ENCODE results near the gene WWOX. TPM values are rescaled to one million over a fixed set of nuclear protein-coding genes. Genes with fewer than 3 reads are reported as not detected.

Gene WWOX
- total RNA-seq, 1 donor from 2014 or later: 12.6 TPM

DNA sequence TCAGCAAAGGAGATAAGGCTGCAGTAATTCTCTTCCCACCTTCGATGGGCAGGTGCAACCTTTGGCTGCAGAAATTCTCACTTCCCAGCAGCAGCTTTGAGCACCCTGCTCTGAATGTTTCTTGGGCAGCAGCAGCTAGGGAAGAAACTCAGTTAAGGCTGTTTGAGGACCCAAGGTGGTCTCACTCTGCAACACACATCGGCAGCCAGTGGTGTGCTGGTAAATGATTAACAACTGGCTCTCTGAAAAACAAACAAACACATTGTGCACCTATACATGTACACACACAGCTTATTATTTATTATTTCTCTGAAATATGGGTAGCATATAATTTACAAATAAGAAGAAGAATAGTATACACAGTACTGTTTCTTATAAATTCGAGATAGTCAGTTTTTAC is 685.8 kb downstream of the WWOX start:
- TF ChIP-seq, protein P1, sequence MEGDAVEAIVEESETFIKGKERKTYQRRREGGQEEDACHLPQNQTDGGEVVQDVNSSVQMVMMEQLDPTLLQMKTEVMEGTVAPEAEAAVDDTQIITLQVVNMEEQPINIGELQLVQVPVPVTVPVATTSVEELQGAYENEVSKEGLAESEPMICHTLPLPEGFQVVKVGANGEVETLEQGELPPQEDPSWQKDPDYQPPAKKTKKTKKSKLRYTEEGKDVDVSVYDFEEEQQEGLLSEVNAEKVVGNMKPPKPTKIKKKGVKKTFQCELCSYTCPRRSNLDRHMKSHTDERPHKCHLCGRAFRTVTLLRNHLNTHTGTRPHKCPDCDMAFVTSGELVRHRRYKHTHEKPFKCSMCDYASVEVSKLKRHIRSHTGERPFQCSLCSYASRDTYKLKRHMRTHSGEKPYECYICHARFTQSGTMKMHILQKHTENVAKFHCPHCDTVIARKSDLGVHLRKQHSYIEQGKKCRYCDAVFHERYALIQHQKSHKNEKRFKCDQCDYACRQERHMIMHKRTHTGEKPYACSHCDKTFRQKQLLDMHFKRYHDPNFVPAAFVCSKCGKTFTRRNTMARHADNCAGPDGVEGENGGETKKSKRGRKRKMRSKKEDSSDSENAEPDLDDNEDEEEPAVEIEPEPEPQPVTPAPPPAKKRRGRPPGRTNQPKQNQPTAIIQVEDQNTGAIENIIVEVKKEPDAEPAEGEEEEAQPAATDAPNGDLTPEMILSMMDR (IDR thresholded peaks at IDR 0.05; ENCODE audit: insufficient read depth, low read length, severe bottlenecking): no peak
- FAIRE-seq (no peak), DNase-seq (ENCODE audit: low read depth) (no peak)
- no peaks in the 10 kb centered on the region for H3K36me3 ChIP-seq (ENCODE audit: control insufficient read depth, insufficient read depth, low read length)
- no peak overlapping the region for H3K4me3 ChIP-seq (ENCODE audit: low read depth, low read length)
- no peaks in the 10 kb centered on the region for H3K27me3 ChIP-seq (ENCODE audit: control insufficient read depth, insufficient read depth, low read length)

DNA sequence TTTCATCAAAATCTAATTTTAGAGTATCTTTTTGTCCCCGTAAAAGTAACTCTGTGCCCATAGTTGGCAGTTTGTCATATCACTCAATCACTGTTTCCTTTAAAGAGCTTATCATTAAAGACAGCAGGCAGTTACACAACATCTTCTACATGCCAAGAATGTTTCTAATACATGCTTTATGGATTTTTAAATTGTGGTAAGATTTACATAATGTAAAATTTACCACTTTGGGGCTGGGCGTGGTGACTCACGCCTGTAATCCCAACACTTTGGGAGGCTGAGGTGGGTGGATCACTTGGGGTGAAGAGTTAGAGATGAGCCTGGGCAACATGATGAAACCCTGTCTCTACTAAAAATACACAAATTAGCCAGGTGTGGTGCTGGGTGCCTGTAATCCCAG is 687.2 kb downstream of the WWOX start:
- no peaks in the 10 kb centered on the region for H3K36me3 ChIP-seq (ENCODE audit: control insufficient read depth, insufficient read depth, low read length)
- TF ChIP-seq, protein P1 (IDR thresholded peaks at IDR 0.05; ENCODE audit: insufficient read depth, low read length, severe bottlenecking): no peak
- FAIRE-seq (no peak), DNase-seq (ENCODE audit: low read depth) (peak; percentile 28)
- no peak overlapping the region for H3K4me3 ChIP-seq (ENCODE audit: low read depth, low read length)
- H3K27me3 ChIP-seq (ENCODE audit: control insufficient read depth, insufficient read depth, low read length): no peaks in the 10 kb centered on the region

DNA sequence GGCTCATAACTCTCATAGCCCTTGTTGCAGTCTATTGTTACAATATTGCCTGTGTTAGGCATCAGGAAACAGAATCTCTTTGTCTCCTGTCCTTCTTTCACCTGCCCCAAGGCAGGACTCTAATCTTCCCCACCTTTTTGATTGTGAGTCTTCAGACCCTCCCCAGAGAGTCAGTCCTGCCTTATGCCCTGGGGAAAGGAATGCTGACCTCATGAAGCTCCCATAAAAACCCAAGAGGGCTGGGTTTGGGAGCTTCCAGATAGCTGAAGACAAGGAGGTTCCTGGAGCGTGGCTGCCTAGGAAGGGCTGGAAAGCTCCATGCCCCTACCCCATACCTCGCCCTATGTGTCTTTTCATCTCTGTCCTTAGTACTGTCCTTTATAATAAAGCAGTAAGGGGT is 688.8 kb downstream of the WWOX start:
- TF ChIP-seq, protein P1 (IDR thresholded peaks at IDR 0.05; ENCODE audit: insufficient read depth, low read length, severe bottlenecking): no peak
- FAIRE-seq (no peak), DNase-seq (ENCODE audit: low read depth) (no peak)
- no peak overlapping the region for H3K4me3 ChIP-seq (ENCODE audit: low read depth, low read length)
- H3K27me3 ChIP-seq (ENCODE audit: control insufficient read depth, insufficient read depth, low read length): no peaks in the 10 kb centered on the region
- H3K36me3 ChIP-seq (ENCODE audit: control insufficient read depth, insufficient read depth, low read length): no peaks in the 10 kb centered on the region

DNA sequence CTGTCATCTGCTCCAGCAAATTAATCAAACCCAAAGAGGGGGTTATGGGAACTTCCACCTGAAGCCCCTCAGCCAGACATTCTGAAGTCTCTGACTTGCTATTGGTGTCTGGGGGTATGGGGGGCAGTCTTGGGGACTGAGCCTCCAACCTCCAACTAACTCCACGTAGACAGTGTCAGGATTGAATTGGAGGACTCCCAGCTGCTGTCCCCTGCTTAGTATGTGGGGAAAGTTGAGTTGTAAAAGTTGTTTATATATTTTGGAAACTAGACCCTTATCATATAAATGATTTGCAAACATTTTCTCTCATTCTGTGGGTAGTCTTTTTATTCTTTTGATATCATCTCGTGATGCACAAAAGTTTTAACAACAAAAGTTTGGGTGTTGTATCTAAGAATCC is 689.2 kb downstream of the WWOX start:
- TF ChIP-seq, protein P1 (IDR thresholded peaks at IDR 0.05; ENCODE audit: insufficient read depth, low read length, severe bottlenecking): no peak
- FAIRE-seq (no peak), DNase-seq (ENCODE audit: low read depth) (no peak)
- H3K4me3 ChIP-seq (ENCODE audit: low read depth, low read length): no peak overlapping the region
- H3K27me3 ChIP-seq (ENCODE audit: control insufficient read depth, insufficient read depth, low read length): no peaks in the 10 kb centered on the region
- H3K36me3 ChIP-seq (ENCODE audit: control insufficient read depth, insufficient read depth, low read length): no peaks in the 10 kb centered on the region

DNA sequence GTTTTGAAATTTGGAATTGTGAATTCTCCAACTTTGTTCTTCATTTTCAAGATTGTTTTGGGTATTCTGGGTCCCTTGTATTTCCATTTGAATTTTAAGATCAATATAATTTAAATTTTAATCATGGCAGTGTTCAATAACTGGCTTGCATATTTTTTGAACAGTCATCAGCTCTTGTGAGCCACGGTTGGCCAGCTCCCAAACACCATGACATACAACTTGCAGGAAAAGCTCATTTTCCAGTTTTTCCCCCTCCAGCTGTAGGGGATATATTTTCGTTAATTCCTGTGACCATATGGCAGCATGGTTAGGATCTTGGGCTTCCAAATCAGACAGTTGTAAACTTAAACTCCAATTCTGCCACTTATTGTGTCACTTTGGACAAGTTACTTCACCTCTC is 690.1 kb downstream of the WWOX start:
- DNase-seq (ENCODE audit: low read depth) (no peak), FAIRE-seq (no peak)
- Histone ChIP-seq H3K4me3 (ENCODE audit: low read depth, low read length) (no peak overlapping the region), H3K27me3 (ENCODE audit: control insufficient read depth, insufficient read depth, low read length) (no peaks in the 10 kb centered on the region), H3K36me3 (ENCODE audit: control insufficient read depth, insufficient read depth, low read length) (no peaks in the 10 kb centered on the region)
- TF ChIP-seq, protein P1 (IDR thresholded peaks at IDR 0.05; ENCODE audit: insufficient read depth, low read length, severe bottlenecking): no peak

DNA sequence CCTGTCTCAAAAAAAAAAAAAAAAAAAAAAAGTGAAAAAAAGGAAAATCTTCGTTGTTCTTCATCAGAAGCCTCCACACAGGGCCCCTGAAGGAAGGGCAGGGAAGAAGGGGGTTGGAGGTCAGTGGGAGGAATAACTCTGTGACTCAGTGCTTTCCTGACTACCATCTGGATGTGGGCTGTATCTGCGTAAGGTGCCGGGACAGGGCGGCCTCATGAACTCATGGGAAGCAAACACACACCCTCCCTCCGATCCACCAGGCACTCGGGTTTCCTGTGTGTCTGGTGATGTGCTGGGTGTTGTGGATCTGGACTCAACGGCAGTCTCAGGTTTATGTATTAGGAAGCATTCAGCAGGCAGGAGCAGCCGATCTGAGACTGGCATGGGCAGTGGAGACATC is 691.6 kb downstream of the WWOX start:
- TF ChIP-seq, protein P1 (IDR thresholded peaks at IDR 0.05; ENCODE audit: insufficient read depth, low read length, severe bottlenecking): no peak
- no peak for DNase-seq (ENCODE audit: low read depth)
- H3K4me3 ChIP-seq (ENCODE audit: low read depth, low read length): no peak overlapping the region
- no peaks in the 10 kb centered on the region for H3K27me3 ChIP-seq (ENCODE audit: control insufficient read depth, insufficient read depth, low read length)
- no peaks in the 10 kb centered on the region for H3K36me3 ChIP-seq (ENCODE audit: control insufficient read depth, insufficient read depth, low read length)
- FAIRE-seq: no peak

Data from bronchial epithelial cell (primary cell).